K562 (cell line): ENCODE data around the gene S100P. TPM values are rescaled to one million over a fixed set of nuclear protein-coding genes. Genes with fewer than 3 reads are reported as not detected.
A peak's percentile ranks its signal among the peaks of the same experiment; 100 is the strongest.

Source experiments
- ATF3 ChIP-seq, 2 experiments: fragments of 450-650 bp in 1 of 2; sonication (generic) in 1 of 2; formaldehyde crosslinking in 1 of 2; IDR thresholded peaks in 1 of 2; conservative IDR thresholded peaks in 1 of 2; 2 replicates each; pipeline versions ENCODE4 v1.6.1 to v1.8.1; 2016 to 2023; ENCODE audit warnings: mild to moderate bottlenecking in 2 of 2, moderate library complexity in 2 of 2, inconsistent platforms in 1 of 2, missing genetic modification reagents in 1 of 2
- BHLHE40 ChIP-seq: IDR thresholded peaks from 2 replicates; pipeline ENCODE4 v1.6.1; 2011; ENCODE audit warnings: low read length, improper control_type of control experiment
- C11orf30 ChIP-seq: fragments of 450-650 bp; IDR thresholded peaks from 2 replicates; pipeline ENCODE4 v1.6.1; 2016; ENCODE audit warnings: low read depth, mild to moderate bottlenecking
- DPF2 ChIP-seq: fragments of 450-650 bp; IDR thresholded peaks from 2 replicates; pipeline ENCODE4 v1.6.1; 2016
- JUND ChIP-seq, 2 experiments: IDR thresholded peaks; 2 replicates in 1 of 2; 3 replicates in 1 of 2; pipeline ENCODE4 v1.6.1; 2011; ENCODE audit warnings: borderline replicate concordance in 2 of 2, low read depth in 2 of 2, low read length in 2 of 2, improper control_type of control experiment in 1 of 2, missing biosample characterization in 1 of 2, missing genetic modification characterization in 1 of 2, missing genetic modification reagents in 1 of 2
- MGA ChIP-seq: fragments of 450-650 bp; IDR thresholded peaks from 2 replicates; pipeline ENCODE4 v1.6.1; 2016; ENCODE audit warnings: mild to moderate bottlenecking, moderate library complexity
- MYC ChIP-seq, 2 experiments: fragments of 250-450 bp in 1 of 2; sonication (Bioruptor Pico) in 1 of 2; IDR thresholded peaks; 2 replicates each; pipeline versions ENCODE4 v1.5.1 to v1.6.1; 2012 to 2021; ENCODE audit warnings: low read depth in 2 of 2, borderline replicate concordance in 1 of 2, improper control_type of control experiment in 1 of 2, low read length in 1 of 2, mild to moderate bottlenecking in 1 of 2, moderate library complexity in 1 of 2
- NFE2 ChIP-seq: IDR thresholded peaks from 2 replicates; pipeline ENCODE4 v1.6.1; 2014; ENCODE audit warnings: antibody characterized with exemption, low read depth
- NR2C1 ChIP-seq, 2 experiments: fragments of 450-650 bp; IDR thresholded peaks; 2 replicates each; pipeline ENCODE4 v1.6.1; 2017; ENCODE audit warnings: mild to moderate bottlenecking in 2 of 2, antibody characterized with exemption in 1 of 2, inconsistent platforms in 1 of 2, missing compliant biosample characterization in 1 of 2, missing genetic modification characterization in 1 of 2
- POLR2A ChIP-seq: fragments of 450-650 bp; conservative IDR thresholded peaks from 2 replicates; pipeline ENCODE4 v1.6.1; 2016
- SAFB ChIP-seq: fragments of 200-400 bp; formaldehyde crosslinking; IDR thresholded peaks from 2 replicates; pipeline ENCODE4 v1.6.1; 2017; ENCODE audit warnings: low read depth, low read length, borderline replicate concordance
- TAF9B ChIP-seq: fragments of 450-650 bp; IDR thresholded peaks from 2 replicates; pipeline ENCODE4 v1.6.1; 2018; ENCODE audit warnings: mild to moderate bottlenecking; ENCODE audit not compliant: partially characterized antibody
- ZFP36 ChIP-seq: fragments of 150-350 bp; IDR thresholded peaks from 2 replicates; pipeline ENCODE4 v1.6.1; 2018; ENCODE audit warnings: low read length, low read depth; ENCODE audit not compliant: partially characterized antibody
- polyA plus RNA-seq, 8 experiments: library from polyadenylated mRNA; depleted of rRNA in 4 of 8; stranded (reverse) in 5 of 8; unstranded in 3 of 8; fragments of >200 nt; fragmentation: Nextera tagmentation in 2 of 8; fragmentation: Illumina TruSeq in 1 of 8; extraction: Ambion mirVana in 2 of 8; extraction: Trizol in 1 of 8; gene quantifications; 2 replicates each; pipeline versions ENCODE4 v1.2.1 to v1.2.3, GENCODE V29; 2011 to 2014; ENCODE audit warnings: inconsistent platforms in 1 of 8, missing spikeins in 1 of 8
- total RNA-seq, 7 experiments: library from RNA; depleted of rRNA in 6 of 7; stranded (reverse); fragments of >200 nt in 6 of 7; fragmentation: Illumina TruSeq in 2 of 7; extraction: Trizol in 2 of 7; gene quantifications; 2 replicates each; pipeline versions ENCODE4 v1.2.1 to v1.2.3, GENCODE V29; 2011 to 2021; ENCODE audit warnings: low replicate concordance in 1 of 7

S100P gene
- total and polyA plus RNA-seq, 9 of the 15 experiments (the other 6 are each of a cell fraction or from before 2014, with no cell fraction given), result 4.1 to 23.8 (median 7.5) TPM

- TF ChIP-seq MGA (peak; percentile 51; the same call in 1 of the 2 replicates), TAF9B (no peak), NR2C1 (IDR thresholded peaks at IDR 0.05) (no peak), NR2C1 (tag; IDR thresholded peaks at IDR 0.05) (0 out of 2 replicates have a peak, but pooled peaks have one; percentile 43), C11orf30 (peak; percentile 23; the same call in 1 of the 2 replicates), DPF2 (peak; percentile 44; the same call in 1 of the 2 replicates), MYC (IDR thresholded peaks at IDR 0.05; ENCODE audit: low read depth, low read length) (peak; percentile 54; the same call in 1 of the 2 replicates), MYC (CRISPR knock-in tag; IDR thresholded peaks at IDR 0.05; ENCODE audit: borderline replicate concordance, low read depth) (no peak), POLR2A (no peak), ZFP36 (no peak), ATF3 (IDR thresholded peaks at IDR 0.05) (peak; percentile 53), ATF3 (CRISPR knock-in tag; conservative IDR thresholded peaks at IDR 0.05) (no peak), JUND (IDR thresholded peaks at IDR 0.05; ENCODE audit: borderline replicate concordance, low read depth, low read length) (peak; percentile 67; the same call in 1 of the 2 replicates), JUND (tag; IDR thresholded peaks at IDR 0.05; ENCODE audit: borderline replicate concordance, low read depth, low read length) (peak; percentile 57; the same call in 1 of the 3 replicates), BHLHE40 (peak; percentile 85), NFE2 (peak; percentile 64), SAFB (no peak)
Observed at GRCh38 chr4:6703786-6704185, 10.1 kb downstream of the S100P start (continued).
